CD4-positive, alpha-beta T cell treated with Interleukin-6 for 4 hours (primary cell): ENCODE measurements around the gene MARVELD3.

Experiments used
- DNase-seq: peaks from one replicate; pipeline ENCODE4 v3.0.0-alpha.2; 2020; ENCODE audit warnings: mixed read lengths

Gene MARVELD3

DNA sequence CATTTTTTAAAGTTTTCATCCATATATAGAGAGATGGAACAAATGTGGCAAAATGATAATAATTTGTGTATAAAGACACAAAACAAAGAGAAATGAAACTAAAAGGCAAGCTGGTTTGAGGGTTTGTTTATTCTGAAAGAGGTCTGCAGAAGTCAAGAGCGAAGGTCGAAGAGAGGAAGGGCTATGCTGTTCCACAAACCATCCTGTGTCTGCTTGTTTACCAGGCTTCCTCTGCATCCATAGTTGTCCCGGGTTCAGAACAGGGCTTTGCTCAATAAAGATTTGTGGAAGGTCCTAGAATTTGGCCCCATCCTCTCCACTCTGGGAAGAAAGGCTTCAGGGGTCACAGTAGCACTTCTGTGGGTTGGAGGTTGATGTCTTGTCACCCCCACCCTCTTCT lies 2.4 kb upstream of the MARVELD3 start:
- no peak for DNase-seq

GRCh38 chr16:71625113-71625850 lies 702 bp upstream of the MARVELD3 start:
- no peak for DNase-seq

DNA sequence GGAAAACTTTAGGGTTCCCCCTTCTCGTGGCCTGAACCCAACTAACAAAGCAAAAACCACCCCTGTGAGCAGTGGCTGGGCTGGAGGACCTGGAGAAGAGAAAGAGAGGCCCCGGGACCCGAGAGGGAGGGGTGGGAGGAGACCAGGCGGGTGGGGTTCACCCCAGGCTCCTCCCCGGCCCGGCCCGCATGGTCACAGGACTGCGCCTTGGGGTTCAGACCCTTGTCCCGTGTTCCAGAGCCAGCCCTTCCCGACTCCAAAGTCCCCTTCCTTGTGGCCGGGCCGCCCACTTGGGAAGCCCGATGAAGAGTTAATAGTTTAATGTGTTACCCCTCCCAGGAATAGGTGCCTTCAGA lies 852 bp downstream of the MARVELD3 start:
- DNase-seq = no peak

DNA sequence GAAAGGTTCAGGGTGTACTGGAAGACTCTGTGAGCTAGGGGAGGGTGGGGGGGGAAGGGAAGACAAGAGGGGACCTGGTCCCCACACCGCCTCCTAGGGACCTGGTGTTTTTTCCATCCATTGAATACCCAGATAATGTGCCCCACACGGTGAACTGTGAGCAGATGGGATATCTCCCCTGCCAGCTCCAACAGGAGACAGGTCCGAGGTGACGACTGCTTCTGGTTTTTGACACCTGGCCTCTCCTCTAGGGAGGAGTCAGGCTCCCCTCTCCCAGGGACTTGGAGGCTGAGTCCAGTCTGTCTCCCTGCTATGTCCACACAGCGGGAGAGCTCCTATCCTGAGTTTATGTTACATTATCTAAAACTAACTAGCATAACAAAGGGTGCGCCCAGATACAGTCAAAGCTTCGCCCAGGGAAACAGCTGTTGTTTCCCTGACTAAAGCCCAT lies 1.8 kb downstream of the MARVELD3 start:
- DNase-seq = no peak

DNA sequence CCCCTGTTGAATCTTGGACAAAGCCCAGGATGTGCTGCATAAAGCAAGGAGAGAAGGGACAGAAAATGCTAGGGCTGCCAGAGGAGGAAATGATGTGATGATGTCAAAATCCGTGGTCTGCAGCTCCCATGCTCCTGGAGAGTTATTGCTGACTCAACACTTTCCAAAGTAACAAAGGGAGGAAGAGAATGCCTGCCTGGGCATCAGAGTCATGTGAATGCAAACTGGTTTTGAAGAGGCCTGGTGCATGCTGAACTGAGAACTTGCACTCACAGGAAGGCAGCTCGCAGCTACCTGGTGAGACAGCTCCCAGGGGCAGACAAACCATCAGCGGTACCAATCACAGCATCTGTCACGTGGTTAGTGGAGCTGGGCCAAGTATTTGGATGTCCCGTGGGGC lies 2.8 kb downstream of the MARVELD3 start:
- no peak for DNase-seq

DNA sequence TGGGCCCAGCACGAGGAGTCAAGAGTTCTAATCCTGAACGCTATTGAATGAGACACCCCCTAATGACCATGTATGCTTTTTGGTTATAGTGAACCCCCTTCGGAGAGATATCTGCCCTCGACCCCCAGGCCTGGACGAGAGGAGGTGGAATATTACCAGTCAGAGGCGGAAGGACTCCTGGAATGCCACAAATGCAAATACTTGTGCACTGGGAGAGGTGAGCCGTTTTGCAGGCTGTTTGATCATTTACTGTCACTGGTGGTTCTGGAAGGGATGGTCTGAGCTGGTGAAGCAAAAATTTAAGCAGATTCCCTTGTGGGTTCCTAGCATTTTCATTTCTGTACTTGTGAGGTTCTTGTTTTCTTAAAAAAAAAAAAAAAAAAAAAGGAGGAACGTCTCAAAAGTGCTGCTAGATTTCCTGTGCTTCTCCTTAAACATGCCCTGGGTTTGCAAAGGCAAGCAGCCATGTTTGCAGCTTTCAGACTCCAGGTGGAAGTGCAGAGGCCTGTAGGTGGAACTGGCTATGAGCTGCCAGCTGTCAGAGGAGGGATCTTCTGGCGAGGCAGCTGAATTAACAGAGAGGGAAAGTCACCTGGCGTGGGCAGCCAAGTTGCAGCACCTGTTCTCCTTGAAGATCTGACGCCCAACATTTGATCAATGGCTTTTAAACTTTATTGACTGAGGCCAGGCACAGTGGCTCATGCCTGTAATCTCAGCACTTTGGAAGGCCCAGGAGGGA lies 3.5 kb downstream of the MARVELD3 start:
- no peak for DNase-seq

GRCh38 chr16:71630808-71631207 lies 4.8 kb downstream of the MARVELD3 start:
- no peak for DNase-seq

- DNase-seq = no peak
These were observed 5.8 kb downstream of the MARVELD3 start for GRCh38 chr16:71631776-71632175.

DNA sequence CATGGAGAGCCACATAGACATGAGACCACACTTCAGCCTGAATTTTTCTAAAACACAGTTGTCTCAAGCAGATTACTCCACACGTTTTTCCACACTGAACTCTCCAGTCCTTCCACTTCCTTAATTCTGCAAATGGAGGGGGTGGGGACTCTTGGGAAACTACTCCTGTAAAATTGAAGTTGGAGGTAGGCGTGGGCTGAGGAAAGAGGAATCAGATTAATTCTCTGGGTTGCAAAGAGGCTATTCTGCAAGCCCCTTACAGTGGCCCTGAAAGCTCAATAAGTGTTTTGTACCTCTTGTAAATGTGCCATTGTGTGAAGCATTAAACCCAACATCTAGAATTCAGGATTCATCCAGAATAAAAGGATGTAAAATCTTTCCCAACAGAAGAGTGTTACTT lies 9.6 kb downstream of the MARVELD3 start:
- DNase-seq = no peak

- DNase-seq = no peak
These were observed 11.4 kb downstream of the MARVELD3 start for GRCh38 chr16:71637398-71637797.

DNA sequence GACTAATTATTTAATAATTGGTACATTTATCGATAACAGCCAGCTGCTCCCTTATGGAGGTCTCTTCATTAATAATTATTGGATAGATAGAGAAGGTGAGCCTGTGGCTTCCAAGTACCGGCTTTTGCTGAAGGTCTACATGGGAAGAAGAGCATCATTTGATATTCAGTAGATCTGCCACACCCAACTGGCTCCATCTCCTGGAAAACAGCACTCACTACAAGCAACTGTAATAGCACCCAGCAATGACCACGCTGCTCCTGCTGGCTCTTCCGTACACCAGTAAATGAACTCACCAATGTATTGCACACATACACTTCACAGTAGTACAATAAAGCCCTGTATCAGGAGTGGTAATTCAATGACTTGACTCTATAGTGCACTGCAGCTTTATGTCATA lies 19.5 kb downstream of the MARVELD3 start:
- no peak for DNase-seq

GRCh38 chr16:71647391-71647790 lies 21.4 kb downstream of the MARVELD3 start:
- no peak for DNase-seq

DNA sequence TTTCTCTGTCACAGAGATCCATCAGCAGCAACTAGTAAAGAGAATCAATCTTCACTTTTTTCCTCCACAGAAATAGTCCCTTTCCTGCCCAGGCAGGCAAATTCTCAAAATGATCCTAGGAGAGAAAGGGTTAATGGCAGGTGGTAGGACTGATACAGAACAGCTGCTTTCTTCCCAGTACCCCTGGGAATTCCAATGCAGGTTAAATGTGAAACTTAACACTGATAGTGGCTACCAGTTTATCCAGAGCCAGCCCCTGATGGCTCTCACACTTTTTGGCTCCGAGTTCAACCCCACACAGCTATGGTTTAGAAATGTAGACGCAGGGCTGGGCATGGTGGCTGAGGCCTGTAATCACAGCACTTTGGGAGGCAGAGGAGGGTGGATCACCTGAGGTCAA lies 22.2 kb downstream of the MARVELD3 start:
- DNase-seq = no peak

DNA sequence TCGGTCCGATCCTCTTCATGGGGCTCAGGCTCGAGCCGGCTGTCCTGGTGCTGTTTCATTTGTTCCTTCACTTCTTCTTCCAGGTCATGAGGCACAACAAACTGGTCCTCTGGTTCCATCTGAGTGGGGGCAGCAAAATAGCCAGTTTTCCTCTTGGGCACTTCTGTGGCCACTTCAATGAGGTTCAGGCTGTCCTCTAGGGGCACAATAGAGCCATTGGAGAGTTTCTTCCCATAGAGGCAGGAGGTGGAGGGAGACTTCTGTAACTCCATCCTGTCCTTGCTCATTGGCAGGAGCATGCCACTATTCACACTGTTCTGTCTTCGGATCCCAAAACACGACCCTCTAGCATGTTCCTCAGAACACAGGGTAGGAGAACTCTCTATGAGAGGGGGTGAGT lies 22.9 kb downstream of the MARVELD3 start:
- no peak for DNase-seq

- no peak for DNase-seq
These were observed 23.7 kb downstream of the MARVELD3 start for GRCh38 chr16:71649704-71650103.

DNA sequence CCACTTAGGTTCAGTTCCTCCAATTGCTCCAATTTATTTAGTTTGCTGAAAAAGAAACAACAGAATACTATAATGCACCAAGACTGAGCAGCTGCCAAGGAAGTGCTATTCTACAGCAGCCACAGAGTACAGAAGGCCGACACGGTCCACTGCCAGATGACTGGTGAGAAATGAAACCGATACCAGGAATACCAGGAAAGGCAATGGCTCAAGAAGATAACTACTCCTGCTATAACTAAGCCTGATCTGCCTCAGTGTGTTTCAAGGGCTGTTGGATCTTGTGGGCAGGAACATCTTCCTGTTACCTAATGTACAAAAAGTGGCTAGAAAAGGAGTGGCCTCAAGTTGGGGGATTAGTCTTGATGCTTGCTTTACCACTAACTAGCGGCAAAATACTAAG lies 32.8 kb downstream of the MARVELD3 start:
- DNase-seq = no peak

DNA sequence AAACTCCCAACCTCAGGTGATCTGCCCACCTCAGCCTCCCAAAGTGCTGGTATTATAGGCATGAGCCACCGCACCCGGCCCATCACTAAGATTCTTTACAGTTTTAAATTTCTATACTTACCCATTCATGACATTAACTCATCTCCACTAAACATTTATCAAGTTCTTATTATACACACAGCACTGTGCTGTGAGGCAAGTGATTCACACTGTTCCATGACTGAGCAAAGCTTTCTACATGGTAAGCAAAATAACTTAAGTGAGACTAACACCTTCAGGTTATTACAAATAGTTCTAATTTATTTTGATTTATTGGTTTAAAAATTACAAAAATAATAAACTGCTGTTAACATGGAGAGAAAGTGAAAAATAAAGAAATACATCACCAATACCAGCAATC lies 33.5 kb downstream of the MARVELD3 start:
- no peak for DNase-seq

DNA sequence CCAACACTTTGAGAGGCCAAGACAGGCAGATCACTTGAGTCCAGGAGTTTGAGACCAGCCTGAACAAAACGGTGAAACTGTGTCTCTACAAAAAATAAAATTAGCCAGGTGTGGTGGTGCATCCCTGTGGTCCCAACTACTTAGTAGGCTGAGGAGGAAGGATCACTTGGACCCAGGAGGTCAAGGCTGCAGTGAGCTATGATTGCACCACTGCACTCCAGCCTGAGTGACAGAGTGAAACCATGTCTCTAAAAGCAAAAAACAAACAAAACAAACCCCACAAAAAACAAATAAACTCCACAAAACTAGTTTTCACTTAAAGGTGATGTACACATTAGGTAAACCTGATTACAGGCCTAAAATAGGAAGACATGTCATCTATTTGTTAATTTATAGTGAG lies 40.3 kb downstream of the MARVELD3 start:
- no peak for DNase-seq

DNA sequence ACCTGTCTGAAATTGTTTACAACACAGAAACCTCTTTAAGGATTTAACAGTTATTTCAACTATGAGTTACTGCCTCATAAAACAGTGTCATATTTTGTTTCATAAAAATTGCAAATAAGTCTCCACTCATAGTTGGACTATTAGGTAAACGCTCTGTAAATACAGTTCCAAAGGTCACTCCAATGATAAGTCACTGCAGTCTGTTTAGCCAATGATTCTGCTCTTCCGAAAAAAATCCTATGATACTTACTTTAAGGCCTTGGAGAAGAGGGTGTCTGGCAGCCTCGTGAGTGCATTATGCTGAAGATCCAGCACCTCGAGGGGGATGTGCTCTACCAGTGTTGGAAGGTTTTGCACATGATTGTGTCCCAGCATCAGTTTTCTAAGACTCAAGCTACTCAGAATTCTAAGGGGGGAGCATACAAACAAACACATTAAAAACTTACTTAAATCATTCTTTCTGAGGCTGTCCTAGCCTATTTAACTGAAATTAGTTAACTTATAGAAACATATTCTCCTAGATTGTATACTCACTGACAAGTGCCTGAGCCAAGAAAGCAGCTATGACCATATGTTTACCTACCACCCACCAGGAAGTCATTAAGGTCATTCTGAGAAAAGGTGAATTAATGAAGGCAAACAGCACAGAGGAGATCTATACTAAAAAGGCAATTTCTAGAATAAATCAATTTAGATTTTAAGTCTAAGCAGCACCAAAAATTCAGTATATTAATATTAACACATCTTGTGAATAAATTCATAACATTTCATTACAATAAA lies 41.1 kb downstream of the MARVELD3 start:
- no peak for DNase-seq

- DNase-seq = no peak
These were observed 44.0 kb downstream of the MARVELD3 start for GRCh38 chr16:71669926-71670536.

GRCh38 chr16:71670537-71670936 lies 44.6 kb downstream of the MARVELD3 start:
- DNase-seq = no peak

- DNase-seq = no peak
These were observed 45.2 kb downstream of the MARVELD3 start for GRCh38 chr16:71671165-71671564.

GRCh38 chr16:71672125-71672524 lies 46.1 kb downstream of the MARVELD3 start:
- no peak for DNase-seq
